IMR-90 (cell line): ENCODE data around the gene MAEA. TPM values are rescaled to one million over a fixed set of nuclear protein-coding genes. Genes with fewer than 3 reads are reported as not detected.
A peak's percentile ranks its signal among the peaks of the same experiment; 100 is the strongest.

Source experiments
- ATAC-seq: fragments of 200-7000 bp; cut with Tn5 transposase; 2 replicates; pipeline ENCODE4 v1.9.1; 2020; ENCODE audit warnings: low read depth, mild to moderate bottlenecking, moderate library complexity
- BruUV-seq: library from RNA; stranded (reverse); fragments of 400-500 nt; replicated peaks from 2 replicates; lab custom pipeline; 2021; lab: Mats Ljungman, UMichigan
- CTCF ChIA-PET: fragments of 300-600 bp; formaldehyde crosslinking; extraction: SDS; loops from one replicate; lab custom pipeline; 2021; ENCODE audit warnings: antibody characterized with exemption; lab: Yijun Ruan, JAX
- POLR2A ChIA-PET: fragments of 300-600 bp; sonication (Branson Sonifier 250); formaldehyde crosslinking; loops from one replicate; lab custom pipeline; 2022; ENCODE audit warnings: antibody characterized with exemption; ENCODE audit not compliant: unreplicated experiment; lab: Charles Lee
- DNase-seq: peaks from one replicate; pipeline ENCODE4 v3.0.0; 2013
- H2AFZ ChIP-seq: replicated peaks from 2 replicates; pipeline ENCODE3; 2013; ENCODE audit warnings: low read length, mild to moderate bottlenecking; ENCODE audit not compliant: poor library complexity
- H2AK5ac ChIP-seq: 2 replicates; pipeline ENCODE4 v1.6.1; 2013; ENCODE audit warnings: low read depth, low read length, inconsistent platforms
- H2AK9ac ChIP-seq: replicated peaks from 2 replicates; pipeline ENCODE3; 2013; ENCODE audit warnings: mild to moderate bottlenecking, low read depth, low read length, moderate library complexity; ENCODE audit not compliant: poor library complexity
- H2BK120ac ChIP-seq: 2 replicates; pipeline ENCODE4 v1.6.1; 2013; ENCODE audit warnings: low read depth, low read length, inconsistent platforms
- H2BK15ac ChIP-seq: 3 replicates; pipeline ENCODE4 v1.6.1; 2013; ENCODE audit warnings: low read depth, low read length, inconsistent platforms
- H2BK20ac ChIP-seq: 2 replicates; pipeline ENCODE4 v1.6.1; 2013; ENCODE audit warnings: low read depth, mild to moderate bottlenecking, inconsistent platforms, low read length, moderate library complexity
- H2BK5ac ChIP-seq: 2 replicates; pipeline ENCODE4 v1.6.1; 2013; ENCODE audit warnings: mild to moderate bottlenecking, low read depth, low read length, inconsistent platforms; ENCODE audit not compliant: poor library complexity, severe bottlenecking
- H3K14ac ChIP-seq: replicated peaks from 2 replicates; pipeline ENCODE4 v1.6.1; 2013; ENCODE audit warnings: low read depth, low read length, inconsistent platforms
- H3K18ac ChIP-seq: 2 replicates; pipeline ENCODE4 v1.6.1; 2013; ENCODE audit warnings: low read depth, low read length, control low read depth
- H3K23ac ChIP-seq: 2 replicates; pipeline ENCODE4 v1.6.1; 2013; ENCODE audit warnings: low read depth, low read length, inconsistent platforms
- H3K27ac ChIP-seq: 2 replicates; pipeline ENCODE4 v1.5.1; 2013; ENCODE audit warnings: mild to moderate bottlenecking, control low read depth, low read length; ENCODE audit not compliant: insufficient read depth
- H3K27me3 ChIP-seq: 2 replicates; pipeline ENCODE4 v1.6.1; 2013; ENCODE audit warnings: low read length; ENCODE audit not compliant: control insufficient read depth, insufficient read depth
- H3K36me3 ChIP-seq: 2 replicates; pipeline ENCODE4 v1.6.1; 2013; ENCODE audit warnings: low read length, mixed read lengths; ENCODE audit not compliant: control insufficient read depth, insufficient read depth
- H3K4ac ChIP-seq: 2 replicates; pipeline ENCODE4 v1.6.1; 2013; ENCODE audit warnings: low read depth, low read length, inconsistent platforms
- H3K4me1 ChIP-seq: 2 replicates; pipeline ENCODE4 v1.6.1; 2013; ENCODE audit warnings: low read length, mixed read lengths; ENCODE audit not compliant: control insufficient read depth, insufficient read depth
- H3K4me2 ChIP-seq: 2 replicates; pipeline ENCODE4 v1.6.1; 2013; ENCODE audit warnings: low read depth, mild to moderate bottlenecking, control low read depth, low read length, moderate library complexity
- H3K4me3 ChIP-seq: 2 replicates; pipeline ENCODE4 v1.5.1; 2013; ENCODE audit warnings: low read depth, mild to moderate bottlenecking, control low read depth, low read length, moderate library complexity; ENCODE audit not compliant: insufficient read depth
- H3K56ac ChIP-seq: 2 replicates; pipeline ENCODE4 v1.6.1; 2013; ENCODE audit warnings: low read length, inconsistent platforms; ENCODE audit not compliant: insufficient read depth; ENCODE audit errors: extremely low read depth
- H3K79me1 ChIP-seq, 2 experiments: 2 replicates each; pipeline ENCODE4 v1.6.1; 2013; ENCODE audit warnings: low read length in 2 of 2, inconsistent platforms in 1 of 2, low read depth in 1 of 2
- H3K9ac ChIP-seq: 2 replicates; pipeline ENCODE4 v1.6.1; 2013; ENCODE audit warnings: low read depth, low read length, control low read depth
- H3K9me1 ChIP-seq: 2 replicates; pipeline ENCODE4 v1.6.1; 2013; ENCODE audit warnings: low read length, inconsistent platforms; ENCODE audit not compliant: insufficient read depth
- H3K9me3 ChIP-seq: 2 replicates; pipeline ENCODE4 v1.6.1; 2013; ENCODE audit warnings: low read length; ENCODE audit not compliant: control insufficient read depth, insufficient read depth
- H4K20me1 ChIP-seq: 2 replicates; pipeline ENCODE4 v1.6.1; 2013; ENCODE audit warnings: low read length, inconsistent platforms; ENCODE audit not compliant: insufficient read depth
- H4K5ac ChIP-seq: 2 replicates; pipeline ENCODE4 v1.6.1; 2013; ENCODE audit warnings: mild to moderate bottlenecking, low read depth, low read length, control low read depth
- H4K8ac ChIP-seq, 2 experiments: 2 replicates each; pipeline ENCODE4 v1.6.1; 2013; ENCODE audit warnings: low read depth in 2 of 2, low read length in 2 of 2, control low read depth in 1 of 2, inconsistent platforms in 1 of 2
- H4K91ac ChIP-seq: 2 replicates; pipeline ENCODE4 v1.6.1; 2013; ENCODE audit warnings: low read depth, low read length, inconsistent platforms; ENCODE audit not compliant: insufficient read depth
- BHLHE40 ChIP-seq: fragments of 150-350 bp; IDR thresholded peaks from 2 replicates; pipeline ENCODE4 v1.6.1; 2016; ENCODE audit warnings: mild to moderate bottlenecking, low read depth, low read length
- CEBPB ChIP-seq: IDR thresholded peaks from 2 replicates; pipeline ENCODE4 v1.6.1; 2012; ENCODE audit warnings: low read depth, low read length, improper control_type of control experiment
- CHD1 ChIP-seq: IDR thresholded peaks from 2 replicates; pipeline ENCODE4 v1.6.1; 2012; ENCODE audit warnings: low read depth, low read length, improper control_type of control experiment
- MAFK ChIP-seq: IDR thresholded peaks from 2 replicates; pipeline ENCODE4 v1.6.1; 2012; ENCODE audit warnings: low read depth, low read length, improper control_type of control experiment
- MAZ ChIP-seq: IDR thresholded peaks from 2 replicates; pipeline ENCODE4 v1.6.1; 2012; ENCODE audit warnings: low read depth, mild to moderate bottlenecking, low read length, improper control_type of control experiment, moderate library complexity, borderline replicate concordance
- MXI1 ChIP-seq: IDR thresholded peaks from 2 replicates; pipeline ENCODE4 v1.6.1; 2012; ENCODE audit warnings: low read depth, mild to moderate bottlenecking, low read length, moderate library complexity, borderline replicate concordance
- NFE2L2 ChIP-seq: fragments of 150-350 bp; IDR thresholded peaks from 2 replicates; pipeline ENCODE4 v1.6.1; 2016; ENCODE audit warnings: low read depth, mild to moderate bottlenecking, low read length
- POLR2A ChIP-seq: IDR thresholded peaks from 2 replicates; pipeline ENCODE4 v1.6.1; 2012; ENCODE audit warnings: mild to moderate bottlenecking, low read depth, low read length
- RAD21 ChIP-seq: IDR thresholded peaks from 2 replicates; pipeline ENCODE4 v1.6.1; 2012; ENCODE audit warnings: low read length, improper control_type of control experiment
- RCOR1 ChIP-seq: IDR thresholded peaks from 2 replicates; pipeline ENCODE4 v1.6.1; 2012; ENCODE audit warnings: mild to moderate bottlenecking, low read length, improper control_type of control experiment; ENCODE audit not compliant: insufficient replicate concordance
- RFX5 ChIP-seq: IDR thresholded peaks from 2 replicates; pipeline ENCODE4 v1.8.0; 2012; ENCODE audit warnings: low read depth, mild to moderate bottlenecking, low read length, moderate library complexity
- SMC3 ChIP-seq: fragments of 150-350 bp; IDR thresholded peaks from 2 replicates; pipeline ENCODE4 v1.6.1; 2016; ENCODE audit warnings: low read depth, mild to moderate bottlenecking, antibody characterized with exemption, low read length, moderate library complexity
- WGBS, 2 experiments: methylation state at CpG; one replicate each; pipeline versions ENCODE4 v1.1.5 to v1.1.7; 2013; ENCODE audit warnings: missing lambda C conversion rate in 2 of 2; ENCODE audit not compliant: insufficient read length in 1 of 2; ENCODE audit errors: extremely low coverage in 2 of 2; 5-methylcytosine and 5-hydroxymethylcytosine counted together
- dilution Hi-C: fragments of 300-500 bp; cut with HindIII; formaldehyde crosslinking; loops from one replicate; pipeline ENCODE4 v1.14.3; 2018; ENCODE audit warnings: low sequenced_read_pairs; ENCODE audit not compliant: unreplicated experiment
- in situ Hi-C: fragments of 300-500 bp; cut with MboI; formaldehyde crosslinking; loops from 3 replicates; pipeline ENCODE4 v1.14.3; 2019; ENCODE audit warnings: low sequenced_read_pairs, inconsistent platforms, mixed read lengths
- intact Hi-C: fragments of 100-400 bp; cut with micrococcal nuclease; formaldehyde crosslinking; loops from 2 replicates; pipeline ENCODE4 v1.10.0; 2022
- polyA plus RNA-seq, 3 experiments: library from polyadenylated mRNA; depleted of rRNA; stranded (reverse); fragments of >200 nt; gene quantifications; 2 replicates each; pipeline ENCODE4 v1.2.3, GENCODE V29; 2012; ENCODE audit warnings: low replicate concordance in 1 of 3
- total RNA-seq: library from RNA; depleted of rRNA; stranded (reverse); fragments of >200 nt; gene quantifications from 2 replicates; pipeline ENCODE4 v1.2.3, GENCODE V29; 2012
- TF ChIP-seq, protein P1 (sequence below): fragments of 150-350 bp; IDR thresholded peaks from 2 replicates; pipeline ENCODE4 v1.6.1; 2017; ENCODE audit warnings: mild to moderate bottlenecking, antibody characterized with exemption, low read length, low read depth
- TF ChIP-seq, protein P2 (sequence below): conservative IDR thresholded peaks from 2 replicates; pipeline ENCODE4 v1.5.1; 2012; ENCODE audit warnings: mild to moderate bottlenecking, low read depth, low read length, improper control_type of control experiment
- TF ChIP-seq, protein P3 (sequence below): fragments of 150-350 bp; IDR thresholded peaks from 2 replicates; pipeline ENCODE4 v1.6.1; 2016; ENCODE audit warnings: low read depth, mild to moderate bottlenecking, low read length, moderate library complexity, borderline replicate concordance

Gene MAEA
- total and polyA plus RNA-seq, 2 of the 4 experiments (the other 2 are of a cell fraction) = 61.5 to 108 TPM

DNA sequence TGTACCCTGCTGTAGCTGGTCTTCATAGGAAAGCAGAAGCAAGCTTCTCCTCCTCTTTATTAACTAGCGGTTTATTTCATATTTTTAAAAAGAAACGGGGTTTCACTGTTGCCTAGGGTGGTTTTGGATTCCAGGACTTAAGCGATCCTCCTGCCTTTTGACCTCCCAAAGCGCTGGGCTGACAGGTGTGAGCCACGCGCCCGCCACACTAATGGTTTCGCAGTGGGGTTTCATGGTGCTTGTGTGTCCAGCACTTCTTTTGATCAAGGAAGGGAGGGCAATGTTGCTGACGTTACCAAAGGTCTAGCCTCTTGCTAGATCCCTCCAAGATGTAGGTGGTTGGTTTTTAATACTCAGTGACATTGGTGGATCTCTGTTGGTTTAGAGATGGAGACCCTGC lies 1.4 kb downstream of the MAEA start:
- no peak overlapping the region for H3K56ac ChIP-seq
- ChIA-PET POLR2A (no interaction called here), CTCF (interaction anchor here (0.8 kb wide), 1 partner anchor 69 kb away, joined by 3 read pairs; no protein-coding TSS in a partner anchor)
- H3K9me3 ChIP-seq = no peaks in the 10 kb centered on the region
- peaks cover 54% of the 10 kb centered on the region for H4K20me1 ChIP-seq
- in situ Hi-C loops (no loop called here), dilution Hi-C loops (no loop called here), intact Hi-C loops (no loop called here)
- H2BK20ac ChIP-seq = no peak overlapping the region
- no peaks in the 10 kb centered on the region for H3K9me1 ChIP-seq
- H4K91ac ChIP-seq = no peak overlapping the region
- H2AFZ ChIP-seq = no peak overlapping the region
- no peak overlapping the region for H3K27ac ChIP-seq
- DNase-seq (no peak), ATAC-seq (no peak)
- WGBS, 2 experiments = no CpG with 5 or more reads among the region's 9 CpGs
- no peak overlapping the region for H3K18ac ChIP-seq
- peak overlapping the region; percentile 90 for H3K9ac ChIP-seq
- no peak overlapping the region for H2BK15ac ChIP-seq
- peaks cover 0 to 31% of the 10 kb centered on the region in 2 experiments; a peak in 2 of 4 replicates for H3K79me1 ChIP-seq
- no peak overlapping the region for H3K4ac ChIP-seq
- peaks cover 3% of the 10 kb centered on the region; the same call in 1 of the 2 replicates for H3K36me3 ChIP-seq
- H3K4me2 ChIP-seq = peak overlapping the region; percentile 99
- H2BK120ac ChIP-seq = no peak overlapping the region
- peaks cover 4% of the 10 kb centered on the region for H3K4me1 ChIP-seq
- no peak overlapping the region for H4K5ac ChIP-seq
- no peak overlapping the region for H2BK5ac ChIP-seq
- no peak overlapping the region for H4K8ac ChIP-seq
- H3K27me3 ChIP-seq = no peaks in the 10 kb centered on the region
- TF ChIP-seq CEBPB = no peak
- no peak for TF ChIP-seq MAFK
- TF ChIP-seq RAD21 = no peak
- TF ChIP-seq MXI1 = no peak
- no peak for TF ChIP-seq SMC3
- TF ChIP-seq NFE2L2 = no peak
- TF ChIP-seq BHLHE40 = no peak
- TF ChIP-seq, protein P1, sequence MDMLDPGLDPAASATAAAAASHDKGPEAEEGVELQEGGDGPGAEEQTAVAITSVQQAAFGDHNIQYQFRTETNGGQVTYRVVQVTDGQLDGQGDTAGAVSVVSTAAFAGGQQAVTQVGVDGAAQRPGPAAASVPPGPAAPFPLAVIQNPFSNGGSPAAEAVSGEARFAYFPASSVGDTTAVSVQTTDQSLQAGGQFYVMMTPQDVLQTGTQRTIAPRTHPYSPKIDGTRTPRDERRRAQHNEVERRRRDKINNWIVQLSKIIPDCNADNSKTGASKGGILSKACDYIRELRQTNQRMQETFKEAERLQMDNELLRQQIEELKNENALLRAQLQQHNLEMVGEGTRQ = no peak
- TF ChIP-seq RCOR1 = no peak
- TF ChIP-seq MAZ = no peak
- no peak for TF ChIP-seq RFX5
- TF ChIP-seq POLR2A = no peak
- TF ChIP-seq, protein P2, sequence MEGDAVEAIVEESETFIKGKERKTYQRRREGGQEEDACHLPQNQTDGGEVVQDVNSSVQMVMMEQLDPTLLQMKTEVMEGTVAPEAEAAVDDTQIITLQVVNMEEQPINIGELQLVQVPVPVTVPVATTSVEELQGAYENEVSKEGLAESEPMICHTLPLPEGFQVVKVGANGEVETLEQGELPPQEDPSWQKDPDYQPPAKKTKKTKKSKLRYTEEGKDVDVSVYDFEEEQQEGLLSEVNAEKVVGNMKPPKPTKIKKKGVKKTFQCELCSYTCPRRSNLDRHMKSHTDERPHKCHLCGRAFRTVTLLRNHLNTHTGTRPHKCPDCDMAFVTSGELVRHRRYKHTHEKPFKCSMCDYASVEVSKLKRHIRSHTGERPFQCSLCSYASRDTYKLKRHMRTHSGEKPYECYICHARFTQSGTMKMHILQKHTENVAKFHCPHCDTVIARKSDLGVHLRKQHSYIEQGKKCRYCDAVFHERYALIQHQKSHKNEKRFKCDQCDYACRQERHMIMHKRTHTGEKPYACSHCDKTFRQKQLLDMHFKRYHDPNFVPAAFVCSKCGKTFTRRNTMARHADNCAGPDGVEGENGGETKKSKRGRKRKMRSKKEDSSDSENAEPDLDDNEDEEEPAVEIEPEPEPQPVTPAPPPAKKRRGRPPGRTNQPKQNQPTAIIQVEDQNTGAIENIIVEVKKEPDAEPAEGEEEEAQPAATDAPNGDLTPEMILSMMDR = no peak
- no peak for TF ChIP-seq CHD1
- TF ChIP-seq, protein P3, sequence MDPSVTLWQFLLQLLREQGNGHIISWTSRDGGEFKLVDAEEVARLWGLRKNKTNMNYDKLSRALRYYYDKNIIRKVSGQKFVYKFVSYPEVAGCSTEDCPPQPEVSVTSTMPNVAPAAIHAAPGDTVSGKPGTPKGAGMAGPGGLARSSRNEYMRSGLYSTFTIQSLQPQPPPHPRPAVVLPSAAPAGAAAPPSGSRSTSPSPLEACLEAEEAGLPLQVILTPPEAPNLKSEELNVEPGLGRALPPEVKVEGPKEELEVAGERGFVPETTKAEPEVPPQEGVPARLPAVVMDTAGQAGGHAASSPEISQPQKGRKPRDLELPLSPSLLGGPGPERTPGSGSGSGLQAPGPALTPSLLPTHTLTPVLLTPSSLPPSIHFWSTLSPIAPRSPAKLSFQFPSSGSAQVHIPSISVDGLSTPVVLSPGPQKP = no peak
- H2AK5ac ChIP-seq = no peak overlapping the region
- BruUV-seq = no TSS peak
- H3K4me3 ChIP-seq = peak overlapping the region; percentile 92
- H3K23ac ChIP-seq = peak overlapping the region; percentile 89
- H3K14ac ChIP-seq = no peak overlapping the region
- no peak overlapping the region for H2AK9ac ChIP-seq
